Measurements from ENCODE around the gene PML.

The PML gene

GRCh38 chr15:74032606-74033561 lies 38.4 kb downstream of the PML start:
- in situ Hi-C loops (cut with HindIII; ENCODE audit: low pct_ligation_motif_present, low pct_unique_long_range_greater_than_20kb, low sequenced_read_pairs) = no loop called here
- DNase-seq = no peak

GRCh38 chr15:74034206-74034755 lies 39.8 kb downstream of the PML start:
- no peak for DNase-seq
- in situ Hi-C loops (cut with HindIII; ENCODE audit: low pct_ligation_motif_present, low pct_unique_long_range_greater_than_20kb, low sequenced_read_pairs) = no loop called here

- no peak for DNase-seq
- in situ Hi-C loops (cut with HindIII; ENCODE audit: low pct_ligation_motif_present, low pct_unique_long_range_greater_than_20kb, low sequenced_read_pairs) = no loop called here
Measured at GRCh38 chr15:74035121-74036017, 40.9 kb downstream of the PML start.

GRCh38 chr15:74036271-74037170 lies 42.0 kb downstream of the PML start:
- peak; percentile 60 for DNase-seq
- in situ Hi-C loops (cut with HindIII; ENCODE audit: low pct_ligation_motif_present, low pct_unique_long_range_greater_than_20kb, low sequenced_read_pairs) = no loop called here

- no peak for DNase-seq
- in situ Hi-C loops (cut with HindIII; ENCODE audit: low pct_ligation_motif_present, low pct_unique_long_range_greater_than_20kb, low sequenced_read_pairs) = no loop called here
Measured at GRCh38 chr15:74037171-74038117, 42.9 kb downstream of the PML start.

DNA sequence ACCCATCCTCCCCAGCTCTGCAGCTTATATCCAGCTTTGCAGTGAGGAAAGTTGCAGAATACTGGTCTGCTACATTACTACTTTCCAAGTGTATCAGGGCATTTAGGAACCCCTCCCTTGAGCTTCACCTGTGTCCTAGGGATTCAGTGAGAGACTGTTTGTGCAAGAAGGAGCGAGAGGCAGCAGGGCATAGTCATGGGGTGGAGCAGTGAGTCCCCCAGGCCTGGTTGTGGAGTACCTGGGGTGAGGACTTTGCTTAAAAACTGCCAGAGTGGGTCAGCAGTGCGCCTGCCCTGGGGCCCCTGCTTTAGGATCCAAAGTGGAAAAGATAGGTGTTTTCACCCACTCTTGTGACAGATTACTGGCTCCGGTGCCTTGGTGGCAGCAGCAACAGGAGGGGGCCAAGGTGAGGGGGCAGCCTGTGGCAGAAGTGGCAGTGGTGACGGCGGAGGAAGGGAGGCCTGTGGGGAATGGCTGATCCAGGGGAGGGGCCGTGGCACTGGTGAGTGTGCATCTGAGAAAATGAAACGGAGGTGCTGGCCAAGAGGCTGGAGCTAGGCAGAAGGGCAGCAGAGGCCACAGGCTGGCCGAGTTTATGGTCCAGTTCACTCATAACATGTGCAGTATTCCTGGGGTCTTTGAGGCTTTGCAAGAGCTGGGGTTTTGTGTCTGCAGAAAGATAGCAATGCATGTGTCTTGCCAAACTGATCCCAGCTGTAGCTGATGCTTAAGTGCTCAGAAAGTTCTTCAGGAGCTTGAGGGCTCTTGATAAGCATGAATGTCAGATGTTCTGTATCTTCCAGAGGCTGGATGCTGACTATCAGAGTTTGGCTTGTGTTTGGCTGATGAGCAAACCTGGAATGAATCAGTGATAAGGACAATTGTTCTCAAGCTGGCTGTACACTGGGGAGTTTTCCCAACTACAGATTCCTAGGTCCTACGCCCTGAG lies 44.5 kb downstream of the PML start:
- DNase-seq = no peak
- in situ Hi-C loops (cut with HindIII; ENCODE audit: low pct_ligation_motif_present, low pct_unique_long_range_greater_than_20kb, low sequenced_read_pairs) = no loop called here

DNA sequence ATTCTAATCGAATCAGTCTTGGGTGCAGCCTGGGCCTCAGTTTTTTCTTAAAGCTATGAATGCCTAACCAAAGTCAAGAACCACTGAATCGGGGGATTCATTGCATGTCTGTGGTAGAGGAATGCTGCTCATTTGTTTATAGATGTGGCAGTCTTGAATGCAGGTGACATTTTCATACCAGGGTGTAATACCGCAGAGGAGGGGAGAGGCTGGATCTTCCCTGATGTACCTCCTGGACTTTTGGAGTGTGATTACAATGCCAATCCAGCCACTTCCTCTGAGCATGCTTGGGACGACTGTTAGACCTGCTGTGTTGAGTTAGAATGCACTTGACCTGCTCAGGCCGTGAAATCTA lies 45.1 kb downstream of the PML start:
- in situ Hi-C loops (cut with HindIII; ENCODE audit: low pct_ligation_motif_present, low pct_unique_long_range_greater_than_20kb, low sequenced_read_pairs) = no loop called here

DNA sequence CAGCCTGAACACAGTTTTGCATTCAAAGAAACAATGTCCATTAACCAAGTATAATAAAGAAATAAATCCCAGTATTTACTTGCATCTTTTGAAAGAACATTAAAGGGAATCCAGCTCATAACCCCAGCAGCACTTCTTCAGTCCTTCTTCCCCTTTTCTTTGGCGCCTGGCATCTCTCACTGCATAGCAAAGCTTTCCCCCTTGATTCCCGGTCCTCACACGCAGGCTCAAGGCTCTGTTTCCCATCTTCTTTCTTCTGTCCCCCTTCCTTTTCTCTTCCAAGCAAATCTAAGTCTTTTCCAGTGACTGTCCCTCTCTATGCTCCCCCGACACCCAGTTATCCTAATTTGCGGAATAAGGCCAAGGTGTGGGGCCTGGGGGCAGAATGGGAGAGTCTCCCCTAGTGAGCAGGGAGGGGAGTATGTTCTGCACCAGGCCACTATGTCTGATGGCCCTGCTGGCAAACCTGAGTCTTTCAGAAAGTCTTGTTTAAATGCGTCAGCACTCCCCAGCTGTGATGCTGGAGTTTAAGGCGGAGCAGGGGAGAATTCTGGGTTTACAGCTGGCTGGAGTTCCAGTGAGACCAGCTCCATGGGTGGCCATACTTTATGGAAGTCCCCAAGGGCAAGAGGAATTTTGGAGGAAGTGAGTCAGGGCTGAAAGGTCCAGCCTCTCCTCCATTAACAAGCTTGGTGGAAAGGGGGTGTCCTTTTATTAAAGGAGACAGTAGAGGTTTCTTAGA lies 45.8 kb downstream of the PML start:
- in situ Hi-C loops (cut with HindIII; ENCODE audit: low pct_ligation_motif_present, low pct_unique_long_range_greater_than_20kb, low sequenced_read_pairs) = no loop called here
- peak; percentile 40 for DNase-seq

More for the DNA sequence above, 45.1 kb downstream of the PML start:
- no peak for DNase-seq

DNA sequence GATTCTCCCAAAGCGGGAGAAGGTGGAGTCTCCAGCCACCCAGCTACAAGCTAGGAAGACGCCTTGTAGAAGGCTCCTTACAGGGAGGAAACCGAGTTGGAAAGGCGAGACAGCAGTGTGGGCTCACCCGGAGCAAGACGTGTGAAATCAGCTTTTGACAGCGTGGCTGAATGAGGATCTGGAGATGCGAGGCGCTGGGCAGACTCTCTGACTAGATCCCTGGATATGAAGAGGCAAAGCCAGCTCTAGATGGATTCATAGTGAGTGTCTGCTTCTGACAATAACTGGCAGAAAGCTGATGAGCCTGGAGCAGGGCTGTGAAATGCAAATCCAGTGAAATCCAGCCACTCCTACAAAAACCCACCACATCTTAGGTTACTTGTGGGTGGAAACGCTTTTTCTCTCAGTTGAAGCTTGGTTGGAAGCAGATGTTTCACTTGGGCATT lies 46.8 kb downstream of the PML start:
- in situ Hi-C loops (cut with HindIII; ENCODE audit: low pct_ligation_motif_present, low pct_unique_long_range_greater_than_20kb, low sequenced_read_pairs) = no loop called here

GRCh38 chr15:74041777-74042435 lies 47.4 kb downstream of the PML start:
- DNase-seq = no peak
- in situ Hi-C loops (cut with HindIII; ENCODE audit: low pct_ligation_motif_present, low pct_unique_long_range_greater_than_20kb, low sequenced_read_pairs) = no loop called here

More for the DNA sequence above, 46.8 kb downstream of the PML start:
- DNase-seq = no peak

DNA sequence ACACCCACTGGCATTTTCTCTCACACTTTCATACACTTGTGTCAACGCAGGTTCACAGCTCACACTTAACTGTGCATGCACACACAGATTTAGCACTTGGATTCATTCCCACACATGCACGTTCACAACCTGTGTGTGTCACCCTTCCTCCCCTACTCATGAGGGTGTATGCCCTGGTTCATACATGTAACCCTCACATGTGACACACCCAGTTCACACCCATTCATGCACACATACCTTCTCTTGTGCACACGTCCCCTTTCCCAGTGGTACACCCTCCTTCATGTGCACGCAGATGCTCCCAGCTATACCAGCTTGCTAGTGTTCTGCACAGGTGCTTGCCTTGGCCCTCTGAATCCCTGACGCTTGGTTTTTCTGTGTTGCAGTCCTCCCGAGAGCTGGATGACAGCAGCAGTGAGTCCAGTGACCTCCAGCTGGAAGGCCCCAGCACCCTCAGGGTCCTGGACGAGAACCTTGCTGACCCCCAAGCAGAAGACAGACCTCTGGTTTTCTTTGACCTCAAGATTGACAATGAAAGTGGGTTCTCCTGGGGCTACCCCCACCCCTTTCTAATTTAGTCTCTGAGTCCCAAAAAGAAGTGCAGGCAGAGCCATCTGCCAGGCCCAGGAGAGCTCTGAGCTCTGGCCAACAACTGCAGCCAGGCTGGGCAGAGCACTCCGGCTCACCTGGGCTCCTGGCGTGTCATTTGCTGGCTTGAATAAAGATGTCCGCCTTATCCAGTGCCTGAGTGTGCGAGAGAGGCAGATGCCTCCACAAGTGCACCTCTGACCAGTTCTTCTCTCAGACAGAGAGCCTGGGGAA lies 48.3 kb downstream of the PML start:
- DNase-seq = no peak
- in situ Hi-C loops (cut with HindIII; ENCODE audit: low pct_ligation_motif_present, low pct_unique_long_range_greater_than_20kb, low sequenced_read_pairs) = no loop called here

DNA sequence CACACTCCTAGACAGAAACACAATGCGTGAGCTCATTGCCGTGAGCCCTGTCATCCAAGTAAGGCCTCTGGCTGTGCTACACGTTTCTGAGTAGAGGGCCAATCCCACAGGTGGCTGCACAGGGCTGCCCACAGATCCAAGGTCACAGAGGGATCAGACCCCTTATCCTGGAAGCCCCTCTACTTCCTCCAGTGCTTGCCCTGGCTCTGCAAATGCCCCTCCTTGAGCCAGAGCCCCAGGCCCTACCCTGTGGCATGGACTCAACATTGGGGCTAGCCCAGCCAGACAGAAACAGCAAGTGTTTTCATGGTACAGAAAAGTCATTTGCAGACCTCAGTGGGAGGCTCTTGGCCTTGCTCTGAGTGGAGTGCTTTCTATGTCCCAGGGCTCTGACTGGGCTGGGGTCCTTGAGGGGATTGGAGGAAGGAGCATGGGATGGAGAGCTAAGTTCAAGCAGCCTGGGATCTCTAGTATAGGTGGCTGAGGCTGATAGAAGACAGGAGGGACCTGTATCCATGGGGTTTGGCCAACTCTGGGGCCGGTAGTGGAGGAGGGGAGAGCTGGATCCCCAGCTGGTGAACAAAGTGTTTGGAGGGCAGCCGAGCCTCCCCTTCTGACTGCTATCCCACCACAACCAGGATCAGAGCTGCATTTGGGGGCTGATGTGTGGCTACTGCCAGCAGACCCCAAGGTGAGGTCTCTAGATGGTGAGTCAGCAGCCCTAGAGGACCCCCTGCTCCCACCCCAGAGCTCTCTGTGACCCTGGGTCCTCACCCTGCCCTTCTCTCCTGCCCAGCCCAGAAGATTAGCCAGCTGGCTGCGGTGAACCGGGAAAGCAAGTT lies 49.1 kb downstream of the PML start:
- in situ Hi-C loops (cut with HindIII; ENCODE audit: low pct_ligation_motif_present, low pct_unique_long_range_greater_than_20kb, low sequenced_read_pairs) = no loop called here
- DNase-seq = no peak

DNA sequence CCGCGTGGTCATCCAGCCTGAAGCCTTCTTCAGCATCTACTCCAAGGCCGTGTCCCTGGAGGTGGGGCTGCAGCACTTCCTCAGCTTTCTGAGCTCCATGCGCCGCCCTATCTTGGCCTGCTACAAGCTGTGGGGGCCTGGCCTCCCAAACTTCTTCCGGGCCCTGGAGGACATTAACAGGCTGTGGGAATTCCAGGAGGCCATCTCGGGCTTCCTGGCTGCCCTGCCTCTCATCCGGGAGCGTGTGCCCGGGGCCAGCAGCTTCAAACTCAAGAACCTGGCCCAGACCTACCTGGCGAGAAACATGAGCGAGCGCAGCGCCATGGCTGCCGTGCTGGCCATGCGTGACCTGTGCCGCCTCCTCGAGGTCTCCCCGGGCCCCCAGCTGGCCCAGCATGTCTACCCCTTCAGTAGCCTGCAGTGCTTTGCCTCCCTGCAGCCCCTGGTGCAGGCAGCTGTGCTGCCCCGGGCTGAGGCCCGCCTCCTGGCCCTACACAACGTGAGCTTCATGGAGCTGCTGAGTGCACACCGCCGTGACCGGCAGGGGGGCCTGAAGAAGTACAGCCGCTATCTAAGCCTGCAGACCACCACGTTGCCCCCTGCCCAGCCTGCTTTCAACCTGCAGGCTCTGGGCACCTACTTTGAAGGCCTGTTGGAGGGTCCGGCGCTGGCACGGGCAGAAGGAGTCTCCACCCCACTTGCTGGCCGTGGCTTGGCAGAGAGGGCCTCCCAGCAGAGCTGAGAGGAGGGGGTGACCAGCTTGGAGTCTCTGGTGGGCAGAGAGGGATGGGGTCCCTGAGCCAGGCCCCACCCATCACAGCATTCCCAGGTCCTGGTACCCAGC lies 50.0 kb downstream of the PML start:
- DNase-seq = no peak
- in situ Hi-C loops (cut with HindIII; ENCODE audit: low pct_ligation_motif_present, low pct_unique_long_range_greater_than_20kb, low sequenced_read_pairs) = no loop called here
